ENCODE measurements around the gene LAYN.

LAYN gene

GRCh38 chr11:111562692-111563389 is 22.3 kb downstream of the LAYN start:
- no peak for DNase-seq

GRCh38 chr11:111565114-111565720 is 24.7 kb downstream of the LAYN start:
- peak; percentile 74 for DNase-seq

GRCh38 chr11:111566324-111566723 is 25.8 kb downstream of the LAYN start:
- no peak for DNase-seq

GRCh38 chr11:111569476-111569875 is 29.0 kb downstream of the LAYN start:
- DNase-seq, result no peak

GRCh38 chr11:111570796-111571195 is 30.3 kb downstream of the LAYN start:
- no peak for DNase-seq

- DNase-seq, result no peak
Measured at GRCh38 chr11:111571829-111572501, 31.4 kb downstream of the LAYN start.

- DNase-seq, result no peak
Measured at GRCh38 chr11:111572581-111572980, 32.1 kb downstream of the LAYN start.

- no peak for DNase-seq
Measured at GRCh38 chr11:111573821-111574249, 33.3 kb downstream of the LAYN start.

GRCh38 chr11:111574373-111575225 is 34.1 kb downstream of the LAYN start:
- DNase-seq, result no peak

- no peak for DNase-seq
Measured at GRCh38 chr11:111575740-111576139, 35.2 kb downstream of the LAYN start.

- no peak for DNase-seq
Measured at GRCh38 chr11:111577821-111578220, 37.3 kb downstream of the LAYN start.

GRCh38 chr11:111581341-111581740 is 40.8 kb downstream of the LAYN start:
- no peak for DNase-seq

- DNase-seq, result no peak
Measured at GRCh38 chr11:111582163-111582562, 41.6 kb downstream of the LAYN start.

GRCh38 chr11:111582881-111583280 is 42.4 kb downstream of the LAYN start:
- DNase-seq, result no peak

- no peak for DNase-seq
Measured at GRCh38 chr11:111585371-111585770, 44.9 kb downstream of the LAYN start.

- DNase-seq, result peak; percentile 51
Measured at GRCh38 chr11:111586388-111586831, 45.9 kb downstream of the LAYN start.

GRCh38 chr11:111589114-111589513 is 48.6 kb downstream of the LAYN start:
- DNase-seq, result no peak

- DNase-seq, result no peak
Measured at GRCh38 chr11:111589886-111590499, 49.5 kb downstream of the LAYN start.

GRCh38 chr11:111591187-111591960 is 50.9 kb downstream of the LAYN start:
- DNase-seq, result no peak

GRCh38 chr11:111592491-111592890 is 52.0 kb downstream of the LAYN start:
- no peak for DNase-seq

GRCh38 chr11:111596319-111596718 is 55.8 kb downstream of the LAYN start:
- DNase-seq, result no peak

GRCh38 chr11:111598148-111598547 is 57.6 kb downstream of the LAYN start:
- no peak for DNase-seq

All from NCI-H1105 (cell line).